Anterior cingulate cortex (tissue), 58 donors: Measurements from ENCODE around the gene PKIG.
"Not testable (repeated sequence)": the region's sequence is repeated elsewhere in the genome, so short reads cannot be mapped to it uniquely, and the experiment has no call there.

ENCODE experiments used
- DNase-seq, 58 donors: peaks; one replicate each; lab custom pipeline; 2025; lab: John Stamatoyannopoulos, UW

PKIG gene

GRCh38 chr20:44571362-44571988, 10.9 kb upstream of the PKIG start:
- DNase-seq: no peak

GRCh38 chr20:44572551-44573500, 9.6 kb upstream of the PKIG start:
- peak in 53 of 58 donors; percentile 23 to 82 (median 62) for DNase-seq

- DNase-seq: no peak
Observed at GRCh38 chr20:44573501-44573869, 8.9 kb upstream of the PKIG start.

- no peak for DNase-seq
Observed at GRCh38 chr20:44574372-44574771, 8.0 kb upstream of the PKIG start.

- DNase-seq: no peak
Observed at GRCh38 chr20:44576297-44576696, 6.1 kb upstream of the PKIG start.

- DNase-seq: peak in 1 of 58 donors; percentile 1
Observed at GRCh38 chr20:44579313-44580081, 2.9 kb upstream of the PKIG start.

- no peak for DNase-seq
Observed at GRCh38 chr20:44580581-44581268, 1.7 kb upstream of the PKIG start.

- DNase-seq: no peak
Observed at GRCh38 chr20:44581515-44581914, 864 bp upstream of the PKIG start.

GRCh38 chr20:44583157-44583556, 778 bp downstream of the PKIG start:
- DNase-seq: no peak

GRCh38 chr20:44584162-44584561, 1.8 kb downstream of the PKIG start:
- DNase-seq: no peak

GRCh38 chr20:44585057-44585963, 2.9 kb downstream of the PKIG start:
- no peak for DNase-seq

GRCh38 chr20:44586289-44586911, 4.0 kb downstream of the PKIG start:
- no peak for DNase-seq

- DNase-seq: no peak
Observed at GRCh38 chr20:44587035-44587980, 4.9 kb downstream of the PKIG start.

GRCh38 chr20:44588321-44588720, 5.9 kb downstream of the PKIG start:
- not testable (repeated sequence) for DNase-seq

GRCh38 chr20:44589537-44589936, 7.2 kb downstream of the PKIG start:
- DNase-seq: no peak

- DNase-seq: no peak
Observed at GRCh38 chr20:44590980-44591778, 8.8 kb downstream of the PKIG start.

- DNase-seq: no peak
Observed at GRCh38 chr20:44592366-44592765, 10.0 kb downstream of the PKIG start.
